Spinal cord (tissue), 10 donors: Measurements from ENCODE around the gene ZNF430. TPM values are rescaled to one million over a fixed set of nuclear protein-coding genes. Genes with fewer than 3 reads are reported as not detected.
"Not testable (repeated sequence)": the region's sequence is repeated elsewhere in the genome, so short reads cannot be mapped to it uniquely, and the experiment has no call there.

ENCODE experiments used
- DNase-seq, 6 donors: peaks; one replicate each; pipeline versions ENCODE4 v3.0.0 to v3.0.0-alpha.2; 2013 to 2015; ENCODE audit warnings: low spot score in 6 of 6, low read depth in 4 of 6
- H3K27ac ChIP-seq: one replicate; pipeline ENCODE4 v1.5.1; 2013; ENCODE audit warnings: low read depth, low read length, control low read depth
- H3K27me3 ChIP-seq: one replicate; pipeline ENCODE4 v1.6.1; 2013; ENCODE audit warnings: low read length; ENCODE audit not compliant: control insufficient read depth, insufficient read depth
- H3K36me3 ChIP-seq: one replicate; pipeline ENCODE4 v1.6.1; 2013; ENCODE audit warnings: low read length; ENCODE audit not compliant: control insufficient read depth, insufficient read depth
- H3K4me1 ChIP-seq: one replicate; pipeline ENCODE4 v1.6.1; 2013; ENCODE audit warnings: low read length; ENCODE audit not compliant: control insufficient read depth, insufficient read depth
- H3K4me3 ChIP-seq: one replicate; pipeline ENCODE4 v1.5.1; 2013; ENCODE audit warnings: low read depth, low read length, control low read depth
- H3K9me3 ChIP-seq: one replicate; pipeline ENCODE4 v1.6.1; 2013; ENCODE audit warnings: low read length; ENCODE audit not compliant: control insufficient read depth, insufficient read depth
- WGBS: methylation state at CpG from one replicate; pipeline ENCODE4 v1.1.5; 2013; ENCODE audit warnings: missing lambda C conversion rate; ENCODE audit not compliant: insufficient coverage; 5-methylcytosine and 5-hydroxymethylcytosine counted together
- long read RNA-seq, 4 donors: transcript quantifications; one replicate each; lab custom pipeline, GENCODE V29; 2026
- polyA plus RNA-seq, 2 donors: library from polyadenylated mRNA; unstranded; fragments of 120-200 nt; gene quantifications; one replicate each; pipeline ENCODE4 v1.2.1, GENCODE V29; 2013; ENCODE audit not compliant: insufficient read length in 2 of 2
- total RNA-seq, 2 donors: library from RNA; depleted of rRNA in 1 of 2; stranded (reverse); fragments of 120-200 nt in 1 of 2; fragments of >200 nt in 1 of 2; gene quantifications; one replicate each; pipeline versions ENCODE4 v1.2.3 to v1.2.4, GENCODE V29; 2013 to 2014
- donor health status: healthy.

The ZNF430 gene
- total RNA-seq (10 to 100 TPM; 10.9 to 21.2 TPM), polyA plus RNA-seq (1 to 10 TPM; 8.6 to 9.1 TPM)
- long read RNA-seq, donor 1, partial matches to known transcripts: 0 of 1 reads
- long read RNA-seq, donor 1, other reads (novel, unspliced or antisense): 0 of 1 reads
- long read RNA-seq, donor 2, partial matches to known transcripts: 0 of 1 reads
- long read RNA-seq, donor 2, other reads (novel, unspliced or antisense): 0 of 1 reads
- long read RNA-seq, donor 3, partial matches to known transcripts: 0 of 3 reads
- long read RNA-seq, donor 3, other reads (novel, unspliced or antisense): 0 of 3 reads
- long read RNA-seq, donor 4, partial matches to known transcripts: 0 of 1 reads
- long read RNA-seq, donor 4, other reads (novel, unspliced or antisense): 0 of 1 reads

DNA sequence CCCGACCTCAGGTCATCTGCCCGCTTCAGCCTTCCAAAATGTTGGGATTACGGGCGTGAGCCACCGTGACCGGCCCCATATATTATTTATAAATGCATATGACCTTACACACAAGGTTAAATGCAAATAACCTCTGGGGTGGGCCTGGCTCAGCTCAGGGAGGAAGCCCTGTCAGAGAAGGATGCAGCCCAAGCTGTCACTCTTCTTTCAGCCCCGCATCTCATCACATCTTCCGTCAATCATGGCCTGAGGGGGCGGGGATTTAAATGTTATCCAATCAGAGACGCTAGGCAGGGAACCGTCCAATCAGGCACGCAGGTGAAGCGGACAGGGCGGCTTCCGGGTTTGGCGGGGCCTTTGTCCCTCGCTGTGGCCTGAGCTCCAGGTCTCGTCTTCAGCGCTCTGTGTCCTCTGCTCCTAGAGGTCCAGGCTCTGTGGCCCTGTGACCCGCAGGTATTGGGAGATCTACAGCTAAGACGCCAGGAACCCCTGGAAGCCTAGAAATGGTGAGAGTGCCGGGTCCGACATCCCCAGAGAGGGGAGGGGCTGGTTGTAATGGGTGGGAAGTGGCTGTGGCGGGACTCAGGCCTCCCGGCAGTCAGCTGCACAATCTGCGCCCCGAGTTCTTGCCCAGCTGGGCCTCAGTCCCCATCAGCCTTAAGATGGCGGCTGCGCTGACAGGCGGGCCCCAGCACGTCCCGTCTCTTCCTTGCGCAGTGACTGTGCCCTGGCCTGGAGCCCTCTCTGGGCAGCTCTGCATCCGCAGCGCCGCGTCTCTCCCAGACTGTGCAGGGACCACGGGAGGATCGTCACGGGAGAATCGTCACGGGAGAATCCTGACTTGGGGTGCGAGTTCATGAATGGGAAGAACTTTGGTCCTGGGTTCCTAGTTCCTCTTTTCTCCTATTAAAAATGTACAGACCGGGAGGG, at the start of gene ZNF430:
TSS of gene ZNF430 (plus strand) at position 360 of the 930 bp plus-strand sequence. CDS start at position 504, 144 bp downstream.
- Histone ChIP-seq H3K36me3 (peaks cover 7% of the 10 kb centered on the region), H3K27ac (peak within 1 kb of the TSS; percentile 88), H3K4me1 (peaks cover 5% of the 10 kb centered on the region), H3K27me3 (no peaks in the 10 kb centered on the region), H3K4me3 (peak within 1 kb of the TSS; percentile 84), H3K9me3 (no peaks in the 10 kb centered on the region)
- WGBS: 0% methylated on average over 37 of the region's 44 CpGs
- DNase-seq: peak; percentile 90 to 99 (median 97)

DNA sequence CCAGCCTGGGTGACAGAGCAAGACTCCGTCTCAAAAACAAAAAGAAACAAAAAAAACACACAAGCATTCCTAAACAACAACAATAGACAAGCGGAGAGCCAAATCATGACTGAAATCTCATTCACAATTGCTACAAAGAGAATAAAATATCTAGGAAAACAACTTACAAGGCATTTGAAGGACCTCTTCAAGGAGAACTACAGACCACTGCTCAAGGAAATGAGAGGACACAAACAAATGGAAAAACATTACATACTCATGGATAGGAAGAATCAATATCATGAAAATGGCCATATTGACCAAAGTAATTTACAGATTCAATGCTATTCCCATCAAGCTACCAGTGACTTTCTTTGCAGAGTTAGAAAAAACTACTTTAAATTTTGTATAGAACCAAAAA, 27.7 kb upstream of the ZNF430 start:
- not testable (repeated sequence) for H3K27me3 ChIP-seq, DNase-seq, H3K4me1 ChIP-seq, H3K27ac ChIP-seq, H3K9me3 ChIP-seq, H3K36me3 ChIP-seq, H3K4me3 ChIP-seq
- no CpG with 5 or more reads among the region's 2 CpGs for WGBS

DNA sequence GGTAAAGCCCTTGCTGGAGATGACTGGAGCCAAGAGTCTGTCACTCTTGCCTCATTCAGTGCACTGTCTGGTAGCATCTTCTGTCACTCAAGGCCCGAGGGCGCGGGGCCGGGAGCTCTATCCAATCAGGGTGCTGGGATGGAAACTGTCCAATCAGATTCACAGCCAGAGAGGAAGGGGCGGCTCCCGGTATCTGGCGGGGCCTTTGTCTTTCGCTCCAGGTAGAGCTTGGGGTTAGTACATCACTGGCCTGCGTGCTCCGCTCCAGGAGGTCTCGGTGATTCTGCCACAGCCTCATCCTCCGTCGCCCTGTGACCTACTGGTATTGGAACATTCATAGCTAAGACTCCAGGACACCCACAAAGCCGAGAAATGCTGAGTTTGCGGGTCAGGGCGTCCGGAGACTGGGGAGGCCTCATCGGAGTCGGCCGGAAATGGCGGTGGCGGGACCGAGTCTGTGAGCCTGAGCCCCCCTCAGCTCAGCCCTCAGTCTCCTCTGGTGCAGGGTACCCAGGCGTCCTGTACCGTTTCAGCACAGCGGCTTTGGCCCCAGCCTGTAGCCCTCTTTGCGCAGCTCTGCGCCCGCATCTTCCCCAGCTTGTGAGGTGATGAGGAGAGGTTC, 20.6 kb upstream of the ZNF430 start:
- Histone ChIP-seq H3K9me3 (no peaks in the 10 kb centered on the region), H3K4me3 (peak overlapping the region; percentile 60), H3K4me1 (peaks cover 4% of the 10 kb centered on the region), H3K36me3 (no peaks in the 10 kb centered on the region), H3K27me3 (no peaks in the 10 kb centered on the region), H3K27ac (no peak overlapping the region)
- DNase-seq: peak; percentile 84 to 99 (median 96)
- 1% methylated on average over 22 of the region's 29 CpGs for WGBS

DNA sequence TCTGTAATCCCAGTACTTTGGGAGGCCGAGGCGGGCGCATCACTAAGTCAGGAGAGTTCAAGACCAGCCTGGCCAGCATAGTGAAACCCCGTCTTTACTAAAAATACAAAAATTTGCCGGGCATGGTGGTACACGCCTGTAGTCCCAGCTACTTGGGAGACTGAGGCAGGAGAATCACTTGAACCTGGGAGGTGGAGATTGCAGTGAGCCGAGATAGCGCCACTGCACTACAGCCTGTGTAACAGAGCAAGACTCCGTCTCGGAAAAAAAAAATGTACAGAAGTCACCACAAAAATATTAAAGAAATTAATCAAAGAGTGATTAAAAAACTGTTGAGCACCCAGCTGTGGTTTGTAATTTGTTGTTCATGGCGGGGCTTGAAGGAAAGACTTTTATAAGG, 781 bp downstream of the ZNF430 start:
- WGBS: 13% methylated on average over 4 of the region's 11 CpGs
- H3K27me3 ChIP-seq, H3K9me3 ChIP-seq, H3K4me1 ChIP-seq: not testable (repeated sequence)
- peaks cover 14% of the 10 kb centered on the region for H3K36me3 ChIP-seq
- peak in 1 of 6 donors; percentile 34 for DNase-seq
- peak overlapping the region; percentile 84 for H3K4me3 ChIP-seq
- peak overlapping the region; percentile 88 for H3K27ac ChIP-seq

GRCh38 chr19:21022996-21023395, 2.5 kb downstream of the ZNF430 start:
- DNase-seq: no peak
- Histone ChIP-seq H3K36me3 (peaks cover 15% of the 10 kb centered on the region), H3K4me1 (peaks cover 5% of the 10 kb centered on the region), H3K4me3 (no peak overlapping the region), H3K9me3 (no peaks in the 10 kb centered on the region), H3K27ac (no peak overlapping the region), H3K27me3 (no peaks in the 10 kb centered on the region)
- 83% methylated on average over 1 of the region's 2 CpGs for WGBS

GRCh38 chr19:21023901-21024300, 3.4 kb downstream of the ZNF430 start:
- no peak for DNase-seq
- Histone ChIP-seq H3K36me3 (peaks cover 15% of the 10 kb centered on the region), H3K4me3 (no peak overlapping the region), H3K27me3 (no peaks in the 10 kb centered on the region), H3K4me1 (peaks cover 5% of the 10 kb centered on the region), H3K27ac (no peak overlapping the region), H3K9me3 (no peaks in the 10 kb centered on the region)

DNA sequence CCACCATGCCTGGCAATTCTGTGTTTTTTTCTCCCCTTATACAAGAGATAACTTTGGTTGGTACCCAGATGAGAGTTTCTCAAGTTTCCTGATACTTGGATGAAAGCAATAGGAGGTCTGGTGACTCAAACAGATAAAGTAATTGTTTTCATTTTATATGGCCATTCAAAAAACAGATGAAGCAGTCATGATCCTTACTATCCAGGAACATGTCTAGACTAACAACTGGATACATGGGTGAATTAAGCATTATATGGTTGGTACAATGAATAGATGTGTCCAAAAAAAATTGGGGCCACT, 8.5 kb downstream of the ZNF430 start:
- Histone ChIP-seq H3K4me1 (no peaks in the 10 kb centered on the region), H3K4me3 (no peak overlapping the region), H3K27me3 (no peaks in the 10 kb centered on the region), H3K27ac (no peak overlapping the region), H3K9me3 (no peaks in the 10 kb centered on the region), H3K36me3 (peaks cover 15% of the 10 kb centered on the region)
- no peak for DNase-seq

- Histone ChIP-seq H3K27ac (no peak overlapping the region), H3K27me3 (no peaks in the 10 kb centered on the region), H3K9me3 (peaks cover 6% of the 10 kb centered on the region), H3K4me3 (no peak overlapping the region), H3K4me1 (no peaks in the 10 kb centered on the region), H3K36me3 (peaks cover 7% of the 10 kb centered on the region)
- DNase-seq: no peak
These were observed 24.6 kb downstream of the ZNF430 start for GRCh38 chr19:21045028-21045427.

GRCh38 chr19:21046489-21046888, 26.0 kb downstream of the ZNF430 start:
- H3K9me3 ChIP-seq: peaks cover 6% of the 10 kb centered on the region
- no CpG with 5 or more reads among the region's 3 CpGs for WGBS
- H3K4me1 ChIP-seq: no peaks in the 10 kb centered on the region
- H3K4me3 ChIP-seq: no peak overlapping the region
- peaks cover 7% of the 10 kb centered on the region for H3K36me3 ChIP-seq
- no peaks in the 10 kb centered on the region for H3K27me3 ChIP-seq
- no peak for DNase-seq
- H3K27ac ChIP-seq: no peak overlapping the region
